SK-N-SH (cell line): ENCODE results near the gene PCIF1. TPM values are rescaled to one million over a fixed set of nuclear protein-coding genes. Genes with fewer than 3 reads are reported as not detected.
"Not testable (repeated sequence)": the region's sequence is repeated elsewhere in the genome, so short reads cannot be mapped to it uniquely, and the experiment has no call there.

Source experiments
- CTCF ChIA-PET: fragments of 300-600, 350-600 bp; formaldehyde crosslinking; extraction: SDS; loops from one replicate; lab custom pipeline; 2021; lab: Yijun Ruan, JAX
- POLR2A ChIA-PET: fragments of 350-600 bp; sonication (Branson Sonifier 250); formaldehyde crosslinking; extraction: SDS; loops from one replicate; lab custom pipeline; 2020; ENCODE audit warnings: antibody characterized with exemption, inconsistent platforms; lab: Yijun Ruan, JAX
- DNase-seq: peaks from one replicate; pipeline ENCODE4 v3.0.0; 2012
- H2AFZ ChIP-seq: fragments of 200-600 bp; sonication (generic); 2 replicates; pipeline ENCODE4 v1.8.1; 2016; ENCODE audit warnings: antibody characterized with exemption, mild to moderate bottlenecking, low read depth
- H3F3A ChIP-seq: fragments of 200-600 bp; sonication (generic); replicated peaks from 2 replicates; pipeline ENCODE3; 2016; ENCODE audit warnings: antibody characterized with exemption, mild to moderate bottlenecking; ENCODE audit not compliant: insufficient read depth
- H3K27ac ChIP-seq, 2 experiments: fragments of 200-500 bp in 1 of 2; fragments of 200-600 bp in 1 of 2; sonication (Bioruptor generic) in 1 of 2; sonication (generic), shearing (Covaris generic) in 1 of 2; 2 replicates each; pipeline versions ENCODE4 v1.5.1 to v1.6.1; 2014 to 2016; ENCODE audit warnings: low read depth in 2 of 2, inconsistent platforms in 1 of 2, low read length in 1 of 2, mild to moderate bottlenecking in 1 of 2, mixed read lengths in 1 of 2
- H3K27me3 ChIP-seq: fragments of 200-600 bp; sonication (generic), shearing (Covaris generic); 2 replicates; pipeline ENCODE4 v1.6.1; 2016; ENCODE audit warnings: mixed run types; ENCODE audit not compliant: insufficient read depth
- H3K36me3 ChIP-seq, 2 experiments: fragments of 200-500 bp in 1 of 2; fragments of 200-600 bp in 1 of 2; sonication (Bioruptor generic) in 1 of 2; sonication (generic) in 1 of 2; replicated peaks in 1 of 2; 2 replicates each; pipeline versions ENCODE3 to v1.5.1; 2014 to 2016; ENCODE audit warnings: low read length in 1 of 2, mild to moderate bottlenecking in 1 of 2; ENCODE audit not compliant: insufficient read depth in 2 of 2, control insufficient read depth in 1 of 2
- H3K4me1 ChIP-seq, 2 experiments: fragments of 200-500 bp in 1 of 2; fragments of 200-600 bp in 1 of 2; sonication (Bioruptor generic) in 1 of 2; sonication (generic), shearing (Covaris generic) in 1 of 2; 2 replicates each; pipeline versions ENCODE4 v1.5.1 to v1.6.1; 2014 to 2016; ENCODE audit warnings: low read depth in 1 of 2, low read length in 1 of 2, mixed run types in 1 of 2; ENCODE audit not compliant: insufficient read depth in 2 of 2, control insufficient read depth in 1 of 2
- H3K4me2 ChIP-seq: fragments of 200-600 bp; sonication (generic), shearing (Covaris generic); 2 replicates; pipeline ENCODE4 v1.6.1; 2017; ENCODE audit warnings: mixed run types
- H3K4me3 ChIP-seq, 2 experiments: fragments of 200-500 bp in 1 of 2; fragments of 200-600 bp in 1 of 2; sonication (Bioruptor generic) in 1 of 2; sonication (generic), shearing (Covaris generic) in 1 of 2; 2 replicates each; pipeline versions ENCODE4 v1.5.1 to v1.8.1; 2014 to 2016; ENCODE audit warnings: low read depth in 2 of 2, inconsistent platforms in 1 of 2, low read length in 1 of 2, mild to moderate bottlenecking in 1 of 2, mixed read lengths in 1 of 2, moderate library complexity in 1 of 2
- H3K79me2 ChIP-seq: fragments of 200-600 bp; sonication (generic); 2 replicates; pipeline ENCODE4 v1.8.1; 2017; ENCODE audit warnings: mild to moderate bottlenecking; ENCODE audit not compliant: insufficient read depth
- H3K9ac ChIP-seq: fragments of 200-600 bp; sonication (generic); 2 replicates; pipeline ENCODE4 v1.6.1; 2017; ENCODE audit warnings: mixed run types
- H3K9me2 ChIP-seq: fragments of 200-600 bp; sonication (generic); 2 replicates; pipeline ENCODE4 v1.6.1; 2017; ENCODE audit warnings: mixed run types
- H3K9me3 ChIP-seq: fragments of 200-600 bp; sonication (generic); 2 replicates; pipeline ENCODE4 v1.6.1; 2017; ENCODE audit warnings: mixed run types, mild to moderate bottlenecking, moderate library complexity
- H4K20me1 ChIP-seq: fragments of 200-600 bp; sonication (generic); 2 replicates; pipeline ENCODE4 v1.6.1; 2017; ENCODE audit warnings: mild to moderate bottlenecking, mixed run types; ENCODE audit not compliant: insufficient read depth
- CHD2 ChIP-seq: fragments of 150-350 bp; IDR thresholded peaks from 2 replicates; pipeline ENCODE4 v1.6.1; 2018; ENCODE audit warnings: low read length; ENCODE audit not compliant: partially characterized antibody
- ELF1 ChIP-seq: IDR thresholded peaks from 2 replicates; pipeline ENCODE4 v1.4.0; 2012
- EZH2phosphoT487 ChIP-seq: fragments of 200-600 bp; sonication (generic); IDR thresholded peaks from 2 replicates; pipeline ENCODE4 v1.6.1; 2017; ENCODE audit warnings: low read depth, mixed run types, mild to moderate bottlenecking, antibody characterized with exemption, moderate library complexity, borderline replicate concordance
- FOSL2 ChIP-seq: IDR thresholded peaks from 2 replicates; pipeline ENCODE4 v1.4.0; 2012; ENCODE audit warnings: low read depth, mild to moderate bottlenecking, moderate library complexity, borderline replicate concordance
- FOXJ3 ChIP-seq: sonication (generic); formaldehyde crosslinking; IDR thresholded peaks from 2 replicates; pipeline ENCODE4 v1.5.1; 2020; ENCODE audit warnings: mild to moderate bottlenecking, missing genetic modification reagents
- MEF2A ChIP-seq: IDR thresholded peaks from 2 replicates; pipeline ENCODE4 v1.4.0; 2012; ENCODE audit warnings: low read depth, borderline replicate concordance
- REST ChIP-seq: IDR thresholded peaks from 2 replicates; pipeline ENCODE4 v1.6.1; 2012; ENCODE audit warnings: mild to moderate bottlenecking, low read depth, low read length, moderate library complexity
- RXRA ChIP-seq: IDR thresholded peaks from 2 replicates; pipeline ENCODE4 v1.4.0; 2012; ENCODE audit warnings: low read depth, mild to moderate bottlenecking, borderline replicate concordance
- SMC3 ChIP-seq: IDR thresholded peaks from 2 replicates; pipeline ENCODE4 v1.6.1; 2012; ENCODE audit warnings: low read depth, low read length, improper control_type of control experiment
- TAF1 ChIP-seq: IDR thresholded peaks from 2 replicates; pipeline ENCODE4 v1.6.1; 2012; ENCODE audit warnings: low read depth, mild to moderate bottlenecking, low read length, moderate library complexity, borderline replicate concordance
- TCF12 ChIP-seq: IDR thresholded peaks from 2 replicates; pipeline ENCODE4 v1.4.0; 2012
- TEAD4 ChIP-seq: IDR thresholded peaks from 2 replicates; pipeline ENCODE4 v1.4.0; 2012; ENCODE audit warnings: mild to moderate bottlenecking, borderline replicate concordance; ENCODE audit not compliant: insufficient read depth
- YY1 ChIP-seq: IDR thresholded peaks from 2 replicates; pipeline ENCODE4 v1.4.0; 2012; ENCODE audit warnings: low read depth, mild to moderate bottlenecking
- WGBS: methylation state at CpG from one replicate; pipeline ENCODE4 v1.1.6; 2017; ENCODE audit warnings: low lambda C conversion rate; 5-methylcytosine and 5-hydroxymethylcytosine counted together
- polyA plus RNA-seq, 3 experiments: library from polyadenylated mRNA; depleted of rRNA; stranded (reverse); fragments of >200 nt; gene quantifications; 2 replicates each; pipeline ENCODE4 v1.2.3, GENCODE V29; 2012

PCIF1 gene
- polyA plus RNA-seq, 1 of the 3 experiments (the other 2 are of a cell fraction): 23.1 TPM

- no peaks in the 10 kb centered on the region for H4K20me1 ChIP-seq
- no peaks in the 10 kb centered on the region for H3K79me2 ChIP-seq
- H3K27me3 ChIP-seq: no peaks in the 10 kb centered on the region
- ChIA-PET CTCF (interaction anchor here (1.9 to 3.1 kb wide), 3 partner anchors 10 to 63 kb away, joined by 5 to 20 read pairs (median 9); no protein-coding TSS in a partner anchor), POLR2A (interaction anchor here (1.3 kb wide), 1 partner anchor 62 kb away, joined by 3 read pairs; the partner anchor contains the start of genes CTSA and NEURL2)
- H2AFZ ChIP-seq: no peak overlapping the region
- peaks cover 0 to 5% of the 10 kb centered on the region in 2 experiments; a peak in 1 of 4 replicates for H3K4me1 ChIP-seq
- no peaks in the 10 kb centered on the region for H3K9me3 ChIP-seq
- WGBS: 95% methylated on average over 4 of the region's 5 CpGs
- no peaks in the 10 kb centered on the region for H3F3A ChIP-seq
- TF ChIP-seq REST (no peak), TAF1 (no peak), FOXJ3 (no peak), FOSL2 (no peak), YY1 (no peak), RXRA (no peak), CHD2 (no peak), TEAD4 (no peak), MEF2A (no peak), TCF12 (no peak), ELF1 (no peak)
- no peaks in the 10 kb centered on the region for H3K9me2 ChIP-seq
- no peak overlapping the region for H3K27ac ChIP-seq
- no peak for DNase-seq
- no peak overlapping the region for H3K4me2 ChIP-seq
- no peak overlapping the region for H3K9ac ChIP-seq
- H3K36me3 ChIP-seq: peaks cover 23 to 62% of the 10 kb centered on the region in 2 experiments
- no peak overlapping the region for H3K4me3 ChIP-seq
Measured at GRCh38 chr20:45952861-45953260, 18.4 kb downstream of the PCIF1 start.

GRCh38 chr20:45953672-45954071, 19.2 kb downstream of the PCIF1 start:
- H2AFZ ChIP-seq: no peak overlapping the region

GRCh38 chr20:45956326-45956725, 21.8 kb downstream of the PCIF1 start:
- CTCF ChIA-PET, H2AFZ ChIP-seq, H3K4me1 ChIP-seq, H3K4me2 ChIP-seq, H3K27me3 ChIP-seq, H3K79me2 ChIP-seq, POLR2A ChIA-PET, H3K4me3 ChIP-seq, H4K20me1 ChIP-seq, H3F3A ChIP-seq, H3K9me2 ChIP-seq, H3K27ac ChIP-seq, DNase-seq, H3K9ac ChIP-seq, H3K9me3 ChIP-seq: not testable (repeated sequence)
- 97% methylated on average over 10 of the region's 10 CpGs for WGBS
- peaks cover 35 to 65% of the 10 kb centered on the region in 2 experiments for H3K36me3 ChIP-seq

More at GRCh38 chr20:45953672-45954071, 19.2 kb downstream of the PCIF1 start:
- WGBS: 95% methylated on average over 4 of the region's 9 CpGs
- ChIA-PET POLR2A (no interaction called here), CTCF (interaction anchor here (1.4 to 3.1 kb wide), 3 partner anchors 9 to 16 kb away, joined by 5 to 20 read pairs (median 9); no protein-coding TSS in a partner anchor)
- Histone ChIP-seq H3K4me1 (peaks cover 0 to 5% of the 10 kb centered on the region in 2 experiments; a peak in 1 of 4 replicates), H3F3A (no peaks in the 10 kb centered on the region), H3K27ac (no peak overlapping the region), H3K9me2 (no peaks in the 10 kb centered on the region), H3K9ac (no peak overlapping the region), H3K4me3 (no peak overlapping the region), H3K4me2 (no peak overlapping the region), H3K27me3 (no peaks in the 10 kb centered on the region), H3K9me3 (no peaks in the 10 kb centered on the region), H3K36me3 (peaks cover 23 to 59% of the 10 kb centered on the region in 2 experiments), H4K20me1 (no peaks in the 10 kb centered on the region), H3K79me2 (no peaks in the 10 kb centered on the region)
- TF ChIP-seq SMC3: no peak
- no peak for TF ChIP-seq EZH2phosphoT487
- no peak for DNase-seq
